Measurements from ENCODE around the gene PPP2R5D. TPM values are rescaled to one million over a fixed set of nuclear protein-coding genes. Genes with fewer than 3 reads are reported as not detected.
A peak's percentile ranks its signal among the peaks of the same experiment; 100 is the strongest.

The PPP2R5D gene
- total RNA-seq, 1 donor from 2014 or later: 24.5 TPM

DNA sequence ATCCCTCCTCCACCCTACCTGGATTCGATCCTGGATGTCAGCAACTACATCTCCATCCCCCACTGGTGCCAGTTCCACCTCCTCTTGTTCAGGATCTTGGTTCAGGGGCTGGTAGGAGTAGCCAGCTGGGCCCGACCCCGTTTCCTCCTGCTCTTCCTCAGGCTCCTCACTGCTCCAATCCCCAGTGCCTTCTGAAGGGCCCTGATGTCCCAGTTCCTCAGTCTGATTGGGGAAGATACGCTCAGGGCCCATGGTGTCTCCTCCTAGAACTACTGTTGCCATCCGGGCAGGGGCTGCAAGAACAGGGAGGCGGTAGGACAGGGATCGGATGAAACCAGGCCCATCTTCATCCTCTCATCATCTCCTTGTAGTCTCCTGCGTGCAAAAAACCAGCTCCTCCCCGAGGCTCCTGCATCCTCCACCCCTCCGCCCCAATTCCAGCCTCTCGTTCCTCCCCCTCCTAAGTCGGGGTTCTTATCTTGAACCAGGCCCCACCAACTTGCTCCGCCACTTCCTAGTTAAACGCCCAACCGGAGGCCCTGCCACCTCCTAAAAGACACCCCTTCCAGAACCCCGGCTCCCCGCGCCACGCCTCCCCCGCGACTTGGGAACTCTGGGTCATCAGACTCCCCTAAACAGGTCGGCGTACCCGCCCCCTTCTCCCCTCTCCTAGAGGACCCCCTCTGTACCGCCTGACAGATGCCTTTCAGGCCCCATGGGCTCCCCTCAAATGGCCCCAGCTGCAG lies 28.9 kb downstream of the PPP2R5D start:
- no peaks in the 10 kb centered on the region for H3K27me3 ChIP-seq (ENCODE audit: low read depth)
- peak overlapping the region; percentile 69 for H3K4me3 ChIP-seq
- TF ChIP-seq CTCF (IDR thresholded peaks at IDR 0.05): no peak
- peak overlapping the region; percentile 72 for H3K27ac ChIP-seq
- H3K36me3 ChIP-seq: peaks cover 52% of the 10 kb centered on the region
- peaks cover 41% of the 10 kb centered on the region for H3K4me1 ChIP-seq
- no peaks in the 10 kb centered on the region for H3K9me3 ChIP-seq
- ATAC-seq: peak in 1 of 2 donors; percentile 55
- no peak for DNase-seq
- intact Hi-C loops (cut with DNase I): no loop called here

DNA sequence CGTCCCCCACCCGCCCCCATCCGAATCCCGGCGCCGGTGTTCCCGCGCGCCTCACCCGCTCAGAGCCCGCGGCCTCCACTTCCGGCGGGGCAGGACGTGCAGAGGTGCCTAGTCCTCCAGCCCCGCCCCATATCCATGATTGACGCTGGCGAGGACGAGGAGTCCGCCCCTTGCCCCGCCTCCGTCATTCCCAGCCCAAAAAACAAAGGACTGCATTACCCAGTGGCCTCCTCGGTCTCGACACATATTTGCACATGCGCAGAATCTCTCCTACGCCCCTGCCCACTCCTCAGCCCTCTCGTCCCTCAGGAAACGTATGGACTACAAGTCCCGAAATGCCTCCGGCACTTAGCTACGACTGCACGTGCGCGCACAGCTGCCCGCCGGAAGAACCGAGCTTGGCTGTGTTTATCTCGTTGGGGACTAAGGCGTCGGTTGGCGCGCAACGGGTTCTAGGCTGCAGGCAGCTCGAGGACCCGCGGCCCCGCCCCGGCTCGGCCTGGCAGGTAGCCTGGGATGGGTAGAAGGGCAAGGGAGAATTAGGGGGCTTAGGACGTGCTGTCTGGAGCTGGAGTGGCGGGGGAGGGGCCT lies 29.6 kb downstream of the PPP2R5D start, which contains the start of the genes KLHDC3 and MEA1:
Gene KLHDC3 (plus strand): TSS at position 407 of the 591 bp plus-strand sequence. CDS start 2,944 bp downstream, outside the sequence.
Gene MEA1 (minus strand): TSS at position 104 of the 591 bp plus-strand sequence. CDS start 133 bp downstream, outside the sequence.
- Histone ChIP-seq H3K27ac (peak within 1 kb of the TSS; percentile 76), H3K9me3 (no peaks in the 10 kb centered on the region), H3K4me3 (peak within 1 kb of the TSS; percentile 69), H3K4me1 (peaks cover 41% of the 10 kb centered on the region), H3K27me3 (ENCODE audit: low read depth) (no peaks in the 10 kb centered on the region), H3K36me3 (peaks cover 52% of the 10 kb centered on the region)
- ATAC-seq: peak; percentile 99
- no peak for TF ChIP-seq CTCF (IDR thresholded peaks at IDR 0.05)
- intact Hi-C loops (cut with DNase I): no loop called here
- peak; percentile 99 for DNase-seq

DNA sequence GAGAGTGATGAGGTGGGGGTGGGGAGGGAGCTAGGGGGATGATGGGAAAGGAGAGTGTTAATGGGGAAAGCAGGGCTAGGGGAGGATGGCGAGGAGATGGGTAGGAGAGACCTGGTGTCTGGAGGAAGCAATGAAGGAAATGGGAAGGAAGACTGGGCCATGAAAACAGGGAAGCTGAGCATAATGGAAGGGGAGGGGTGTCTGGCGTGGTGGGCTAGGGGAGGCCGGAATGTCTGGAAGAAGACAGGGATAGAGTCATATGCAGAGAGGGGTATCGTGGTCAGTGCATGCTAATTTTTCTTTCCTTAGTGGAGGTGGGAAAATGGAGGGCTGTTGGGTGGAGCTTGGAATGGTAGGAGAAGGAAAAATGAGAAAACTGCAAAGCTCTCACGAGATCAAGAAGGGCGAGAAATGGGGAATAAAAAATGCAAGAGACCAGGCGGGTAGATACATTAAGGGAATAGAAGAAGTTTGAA lies 30.1 kb downstream of the PPP2R5D start:
- Histone ChIP-seq H3K27me3 (ENCODE audit: low read depth) (no peaks in the 10 kb centered on the region), H3K4me3 (peak overlapping the region; percentile 69), H3K36me3 (peaks cover 52% of the 10 kb centered on the region), H3K9me3 (no peaks in the 10 kb centered on the region), H3K27ac (peak overlapping the region; percentile 76), H3K4me1 (peaks cover 41% of the 10 kb centered on the region)
- intact Hi-C loops (cut with DNase I): no loop called here
- ATAC-seq (no peak), DNase-seq (no peak)
- no peak for TF ChIP-seq CTCF (IDR thresholded peaks at IDR 0.05)

GRCh38 chr6:43016176-43016942 lies 32.0 kb downstream of the PPP2R5D start:
- DNase-seq (no peak), ATAC-seq (no peak)
- H3K27me3 ChIP-seq (ENCODE audit: low read depth): no peaks in the 10 kb centered on the region
- H3K4me1 ChIP-seq: peaks cover 49% of the 10 kb centered on the region
- no peaks in the 10 kb centered on the region for H3K9me3 ChIP-seq
- intact Hi-C loops (cut with DNase I): no loop called here
- no peak overlapping the region for H3K4me3 ChIP-seq
- H3K27ac ChIP-seq: no peak overlapping the region
- no peak for TF ChIP-seq CTCF (IDR thresholded peaks at IDR 0.05)
- H3K36me3 ChIP-seq: peaks cover 42% of the 10 kb centered on the region

- no peak for TF ChIP-seq CTCF (IDR thresholded peaks at IDR 0.05)
- Histone ChIP-seq H3K9me3 (no peaks in the 10 kb centered on the region), H3K36me3 (peaks cover 36% of the 10 kb centered on the region), H3K27me3 (ENCODE audit: low read depth) (no peaks in the 10 kb centered on the region), H3K4me1 (peaks cover 49% of the 10 kb centered on the region), H3K27ac (no peak overlapping the region), H3K4me3 (no peak overlapping the region)
- intact Hi-C loops (cut with DNase I): no loop called here
- ATAC-seq (no peak), DNase-seq (no peak)
These were observed 32.6 kb downstream of the PPP2R5D start for GRCh38 chr6:43016943-43017334.
